ENCODE measurements around the gene PXDC1. TPM values are rescaled to one million over a fixed set of nuclear protein-coding genes. Genes with fewer than 3 reads are reported as not detected.

PXDC1 gene
- total RNA-seq, 1 experiment from 2014 or later: 42.9 TPM

DNA sequence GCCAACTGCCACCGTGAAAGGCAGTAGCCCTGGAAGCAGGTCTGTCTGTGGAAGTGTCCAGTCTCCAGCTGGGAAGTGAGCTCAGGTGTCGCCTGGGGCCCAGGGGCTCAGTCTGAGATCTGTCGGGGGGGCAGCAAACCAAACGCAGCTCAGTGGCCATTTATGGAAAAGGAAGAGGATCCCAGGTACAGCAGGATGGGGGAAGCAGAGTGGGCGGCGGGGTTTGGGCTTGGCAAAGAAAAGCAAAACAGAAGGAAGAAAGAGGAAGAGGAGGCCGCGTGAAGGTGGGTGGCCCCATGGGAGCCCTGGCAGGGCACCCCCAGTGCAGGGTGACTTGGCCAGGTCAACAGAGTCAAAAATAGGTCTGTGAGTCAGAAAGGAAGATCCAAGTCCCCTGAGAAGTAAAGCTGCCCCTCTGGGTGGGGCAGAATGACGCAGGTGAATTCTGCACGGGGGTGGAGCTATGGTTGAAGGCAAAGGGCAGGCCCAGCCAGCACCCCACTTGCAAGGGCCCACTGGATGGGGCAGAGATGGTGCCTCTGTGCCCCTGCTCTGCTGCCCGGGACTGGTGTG is 5.3 kb downstream of the PXDC1 start:
- Mint-ChIP-seq H3K4me3 (ENCODE audit: unreplicated experiment) (no peak overlapping the region), H3K9me3 (ENCODE audit: unreplicated experiment) (no peaks in the 10 kb centered on the region), H3K27ac (ENCODE audit: unreplicated experiment) (no peak overlapping the region), H3K27me3 (ENCODE audit: insufficient read depth, unreplicated experiment) (no peaks in the 10 kb centered on the region), H3K4me1 (ENCODE audit: low read depth, unreplicated experiment) (peaks cover 21% of the 10 kb centered on the region), H3K36me3 (ENCODE audit: insufficient read depth, unreplicated experiment) (peaks cover 38% of the 10 kb centered on the region)
- no peak for DNase-seq
- ChIA-PET POLR2A (no interaction called here), CTCF (interaction anchor here (1.5 kb wide), 1 partner anchor 187 kb away, joined by 4 read pairs; no protein-coding TSS in a partner anchor)
- TF ChIP-seq, protein P1, sequence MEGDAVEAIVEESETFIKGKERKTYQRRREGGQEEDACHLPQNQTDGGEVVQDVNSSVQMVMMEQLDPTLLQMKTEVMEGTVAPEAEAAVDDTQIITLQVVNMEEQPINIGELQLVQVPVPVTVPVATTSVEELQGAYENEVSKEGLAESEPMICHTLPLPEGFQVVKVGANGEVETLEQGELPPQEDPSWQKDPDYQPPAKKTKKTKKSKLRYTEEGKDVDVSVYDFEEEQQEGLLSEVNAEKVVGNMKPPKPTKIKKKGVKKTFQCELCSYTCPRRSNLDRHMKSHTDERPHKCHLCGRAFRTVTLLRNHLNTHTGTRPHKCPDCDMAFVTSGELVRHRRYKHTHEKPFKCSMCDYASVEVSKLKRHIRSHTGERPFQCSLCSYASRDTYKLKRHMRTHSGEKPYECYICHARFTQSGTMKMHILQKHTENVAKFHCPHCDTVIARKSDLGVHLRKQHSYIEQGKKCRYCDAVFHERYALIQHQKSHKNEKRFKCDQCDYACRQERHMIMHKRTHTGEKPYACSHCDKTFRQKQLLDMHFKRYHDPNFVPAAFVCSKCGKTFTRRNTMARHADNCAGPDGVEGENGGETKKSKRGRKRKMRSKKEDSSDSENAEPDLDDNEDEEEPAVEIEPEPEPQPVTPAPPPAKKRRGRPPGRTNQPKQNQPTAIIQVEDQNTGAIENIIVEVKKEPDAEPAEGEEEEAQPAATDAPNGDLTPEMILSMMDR (IDR thresholded peaks at IDR 0.05; ENCODE audit: insufficient read depth in 1 of 2, low read depth in 1 of 2, low read length in 1 of 2, severe bottlenecking in 1 of 2, unreplicated experiment in 1 of 2): no peak
- Histone ChIP-seq H3K4me3 (ENCODE audit: low read depth, low read length) (no peak overlapping the region), H3K36me3 (ENCODE audit: control insufficient read depth, insufficient read depth, low read length) (no peaks in the 10 kb centered on the region; the same call in none of the 2 replicates), H3K4me1 (peaks cover 21% of the 10 kb centered on the region), H3K9me3 (no peaks in the 10 kb centered on the region), H3K27me3 (replicated peaks; ENCODE audit: control insufficient read depth, insufficient read depth, low read length) (no peaks in the 10 kb centered on the region)
- no TSS peak for BruUV-seq (replicated peaks)
- intact Hi-C loops (cut with micrococcal nuclease; ENCODE audit: unreplicated experiment): no loop called here

DNA sequence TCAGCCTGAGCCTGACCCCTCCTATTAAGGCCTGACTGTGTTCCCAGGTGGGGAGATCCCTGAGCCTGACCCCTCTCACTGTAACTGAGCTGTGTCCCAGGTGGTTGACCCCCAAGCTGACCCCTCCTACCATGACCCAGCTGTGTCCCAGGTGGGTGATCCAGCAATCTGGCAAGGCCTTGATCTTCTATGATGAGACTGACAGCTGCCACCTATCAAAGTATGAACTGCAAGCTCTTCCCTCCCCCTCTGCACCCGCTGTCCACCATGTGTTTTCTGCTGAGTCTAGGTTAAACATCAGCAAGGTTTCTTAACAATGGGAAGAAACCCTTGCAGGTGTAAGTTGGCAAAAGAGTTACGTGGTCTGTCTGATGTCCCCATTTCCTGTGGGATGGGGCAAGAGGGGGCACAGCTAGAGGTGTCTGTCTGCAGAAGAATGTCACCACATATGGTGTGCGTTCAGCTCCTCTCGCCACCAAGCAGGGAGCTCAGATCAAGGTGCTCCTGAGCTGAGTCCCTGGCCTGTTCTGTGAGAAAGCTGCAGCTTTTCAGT is 5.9 kb downstream of the PXDC1 start:
- Mint-ChIP-seq H3K36me3 (ENCODE audit: insufficient read depth, unreplicated experiment) (peaks cover 38% of the 10 kb centered on the region), H3K27me3 (ENCODE audit: insufficient read depth, unreplicated experiment) (no peaks in the 10 kb centered on the region), H3K9me3 (ENCODE audit: unreplicated experiment) (no peaks in the 10 kb centered on the region), H3K4me1 (ENCODE audit: low read depth, unreplicated experiment) (peaks cover 21% of the 10 kb centered on the region), H3K4me3 (ENCODE audit: unreplicated experiment) (no peak overlapping the region), H3K27ac (ENCODE audit: unreplicated experiment) (no peak overlapping the region)
- ChIA-PET POLR2A (no interaction called here), CTCF (interaction anchor here (1.5 kb wide), 1 partner anchor 187 kb away, joined by 4 read pairs; no protein-coding TSS in a partner anchor)
- no peaks in the 10 kb centered on the region for H3K9me3 ChIP-seq
- intact Hi-C loops (cut with micrococcal nuclease; ENCODE audit: unreplicated experiment): no loop called here
- H3K36me3 ChIP-seq (ENCODE audit: control insufficient read depth, insufficient read depth, low read length): no peaks in the 10 kb centered on the region; the same call in none of the 2 replicates
- BruUV-seq (replicated peaks): no TSS peak
- no peaks in the 10 kb centered on the region for H3K27me3 ChIP-seq (replicated peaks; ENCODE audit: control insufficient read depth, insufficient read depth, low read length)
- TF ChIP-seq, protein P1 (IDR thresholded peaks at IDR 0.05; ENCODE audit: insufficient read depth in 1 of 2, low read depth in 1 of 2, low read length in 1 of 2, severe bottlenecking in 1 of 2, unreplicated experiment in 1 of 2): no peak
- H3K4me1 ChIP-seq: peaks cover 21% of the 10 kb centered on the region
- no peak overlapping the region for H3K4me3 ChIP-seq (ENCODE audit: low read depth, low read length)
- no peak for DNase-seq

DNA sequence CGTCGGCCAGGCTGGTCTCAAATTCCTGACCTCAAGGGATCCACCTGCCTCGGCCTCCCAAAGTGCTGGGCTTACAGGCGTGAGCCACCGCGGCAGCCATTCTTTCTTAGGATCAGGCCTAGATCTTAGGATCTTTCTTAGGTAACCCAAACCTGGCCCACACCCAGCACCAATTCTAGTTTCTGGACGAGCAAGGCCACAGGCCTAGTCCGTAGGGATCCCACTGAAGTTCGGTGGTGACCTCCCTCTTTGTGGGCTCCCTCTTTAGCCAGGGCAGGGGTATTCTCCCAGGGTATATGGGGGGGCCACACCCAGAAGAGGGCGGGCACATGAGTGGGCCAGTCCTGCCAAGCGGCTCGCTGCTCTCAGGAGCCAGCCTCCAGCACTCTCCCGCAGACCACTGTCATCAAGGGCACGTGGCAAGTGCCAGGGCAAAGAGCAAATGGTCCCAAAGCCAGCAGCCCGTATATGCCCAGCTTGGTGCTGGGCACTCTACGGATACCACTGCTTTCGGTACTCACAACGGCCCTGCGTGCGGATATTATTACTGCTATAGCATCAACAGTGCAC is 6.5 kb downstream of the PXDC1 start:
- intact Hi-C loops (cut with micrococcal nuclease; ENCODE audit: unreplicated experiment): loop anchor here (5.0 kb wide), 1 partner anchor 262 kb away; no protein-coding TSS in a partner anchor
- H3K4me3 Mint-ChIP-seq (ENCODE audit: unreplicated experiment): no peak overlapping the region

More for the DNA sequence above, 6.5 kb downstream of the PXDC1 start:
- H3K36me3 Mint-ChIP-seq (ENCODE audit: insufficient read depth, unreplicated experiment): peaks cover 32% of the 10 kb centered on the region
- Histone ChIP-seq H3K27me3 (replicated peaks; ENCODE audit: control insufficient read depth, insufficient read depth, low read length) (no peaks in the 10 kb centered on the region), H3K4me3 (ENCODE audit: low read depth, low read length) (no peak overlapping the region), H3K9me3 (no peaks in the 10 kb centered on the region), H3K36me3 (ENCODE audit: control insufficient read depth, insufficient read depth, low read length) (no peaks in the 10 kb centered on the region; the same call in none of the 2 replicates), H3K4me1 (peaks cover 22% of the 10 kb centered on the region)
- ChIA-PET POLR2A (no interaction called here), CTCF (no interaction called here)
- BruUV-seq (replicated peaks): no TSS peak
- TF ChIP-seq, protein P1 (IDR thresholded peaks at IDR 0.05; ENCODE audit: insufficient read depth in 1 of 2, low read depth in 1 of 2, low read length in 1 of 2, severe bottlenecking in 1 of 2, unreplicated experiment in 1 of 2): no peak
- peaks cover 21% of the 10 kb centered on the region for H3K4me1 Mint-ChIP-seq (ENCODE audit: low read depth, unreplicated experiment)
- DNase-seq: no peak
- H3K27me3 Mint-ChIP-seq (ENCODE audit: insufficient read depth, unreplicated experiment): no peaks in the 10 kb centered on the region
- no peak overlapping the region for H3K27ac Mint-ChIP-seq (ENCODE audit: unreplicated experiment)
- H3K9me3 Mint-ChIP-seq (ENCODE audit: unreplicated experiment): no peaks in the 10 kb centered on the region
